Uterus (tissue), 4 donors: ENCODE data around the gene NPC1L1. TPM values are rescaled to one million over a fixed set of nuclear protein-coding genes. Genes with fewer than 3 reads are reported as not detected.

Source experiments
- DNase-seq, 2 donors: peaks; one replicate each; pipeline ENCODE4 v3.0.0-alpha.2; 2019 to 2020
- H3K27ac ChIP-seq, 2 donors: fragments of 200-600 bp; sonication (generic); 1 replicate in 1 of 2; 2 replicates in 1 of 2; pipeline ENCODE4 v1.5.1; 2016 to 2018
- H3K27me3 ChIP-seq, 2 donors: fragments of 200-600 bp; sonication (generic); one replicate each; pipeline ENCODE4 v1.5.1; 2018 to 2019; ENCODE audit warnings: control low read depth in 1 of 2
- H3K36me3 ChIP-seq, 2 donors: fragments of 200-600 bp; sonication (generic); one replicate each; pipeline ENCODE4 v1.5.1; 2019; ENCODE audit warnings: control low read depth in 1 of 2
- H3K4me1 ChIP-seq, 2 donors: fragments of 200-600 bp; sonication (generic); one replicate each; pipeline ENCODE4 v1.5.1; 2018 to 2019; ENCODE audit warnings: control low read depth in 1 of 2
- H3K4me3 ChIP-seq, 2 donors: fragments of 200-600 bp; sonication (generic); 1 replicate in 1 of 2; 2 replicates in 1 of 2; pipeline ENCODE4 v1.5.1; 2018 to 2019; ENCODE audit warnings: mild to moderate bottlenecking in 1 of 2
- H3K9me3 ChIP-seq, 2 donors: fragments of 200-600 bp; sonication (generic); one replicate each; pipeline ENCODE4 v1.5.1; 2019; ENCODE audit warnings: control low read depth in 1 of 2
- CTCF ChIP-seq, 4 experiments: fragments of 200-600 bp in 2 of 4; fragments of 450-650 bp in 2 of 4; sonication (generic) in 2 of 4; IDR thresholded peaks; one replicate each; pipeline ENCODE4 v1.5.1; 2016 to 2019; ENCODE audit warnings: antibody characterized with exemption in 4 of 4, mild to moderate bottlenecking in 2 of 4, moderate library complexity in 1 of 4
- POLR2A ChIP-seq, 2 donors: fragments of 450-650 bp; IDR thresholded peaks; one replicate each; pipeline ENCODE4 v1.6.1; 2016; ENCODE audit warnings: antibody characterized with exemption in 2 of 2, mild to moderate bottlenecking in 1 of 2, moderate library complexity in 1 of 2
- intact Hi-C: fragments of 100-400 bp; cut with DNase I; formaldehyde crosslinking; loops from one replicate; pipeline ENCODE4 v1.15.1; 2023; ENCODE audit warnings: low total_unique reads
- total RNA-seq, 4 donors: library from RNA; depleted of rRNA in 3 of 4; stranded (reverse); fragments of >200 nt in 3 of 4; gene quantifications; one replicate each; pipeline versions ENCODE4 v1.1.0 to v1.2.4, GENCODE V29; 2014 to 2023
- donor health status: DM: yes; HTN: yes; CAD: no.

NPC1L1 gene
- total RNA-seq, 4 donors from 2014 or later: 0.49 TPM; not detected in 3

- peak in 1 of 2 donors; percentile 37 for DNase-seq
- TF ChIP-seq POLR2A (IDR thresholded peaks at IDR 0.05) (no peak), CTCF (IDR thresholded peaks at IDR 0.05) (peak; percentile 70 to 85 (median 76))
- Histone ChIP-seq H3K4me1 (peaks cover 0 to 6% of the 10 kb centered on the region in 2 donors), H3K4me3 (no peak overlapping the region), H3K9me3 (no peaks in the 10 kb centered on the region), H3K27ac (no peak overlapping the region), H3K27me3 (no peaks in the 10 kb centered on the region), H3K36me3 (no peaks in the 10 kb centered on the region)
- intact Hi-C loops: no loop called here
Observed at GRCh38 chr7:44477063-44477830, 63.9 kb downstream of the NPC1L1 start.

GRCh38 chr7:44476313-44476712, 64.8 kb downstream of the NPC1L1 start:
- no peak overlapping the region for H3K27ac ChIP-seq
- H3K27me3 ChIP-seq: no peaks in the 10 kb centered on the region
- no peak for DNase-seq
- no peak overlapping the region for H3K4me3 ChIP-seq
- peaks cover 0 to 6% of the 10 kb centered on the region in 2 donors for H3K4me1 ChIP-seq
- intact Hi-C loops: no loop called here
- no peaks in the 10 kb centered on the region for H3K36me3 ChIP-seq
- TF ChIP-seq POLR2A (IDR thresholded peaks at IDR 0.05) (no peak), CTCF (IDR thresholded peaks at IDR 0.05) (no peak)
- no peaks in the 10 kb centered on the region for H3K9me3 ChIP-seq

- DNase-seq: no peak
- Histone ChIP-seq H3K9me3 (no peaks in the 10 kb centered on the region), H3K4me1 (peaks cover 0 to 6% of the 10 kb centered on the region in 2 donors), H3K4me3 (no peak overlapping the region), H3K27me3 (no peaks in the 10 kb centered on the region), H3K36me3 (no peaks in the 10 kb centered on the region), H3K27ac (no peak overlapping the region)
- intact Hi-C loops: no loop called here
- TF ChIP-seq POLR2A (IDR thresholded peaks at IDR 0.05) (no peak), CTCF (IDR thresholded peaks at IDR 0.05) (no peak)
Observed at GRCh38 chr7:44473295-44473694, 67.8 kb downstream of the NPC1L1 start.

GRCh38 chr7:44472843-44473242, 68.3 kb downstream of the NPC1L1 start:
- Histone ChIP-seq H3K36me3 (no peaks in the 10 kb centered on the region), H3K9me3 (no peaks in the 10 kb centered on the region), H3K27ac (no peak overlapping the region), H3K4me1 (peaks cover 0 to 6% of the 10 kb centered on the region in 2 donors), H3K27me3 (no peaks in the 10 kb centered on the region), H3K4me3 (no peak overlapping the region)
- no peak for TF ChIP-seq POLR2A (IDR thresholded peaks at IDR 0.05)
- intact Hi-C loops: no loop called here
- DNase-seq: no peak

- no peaks in the 10 kb centered on the region for H3K36me3 ChIP-seq
- intact Hi-C loops: no loop called here
- no peak overlapping the region for H3K4me3 ChIP-seq
- no peaks in the 10 kb centered on the region for H3K27me3 ChIP-seq
- no peak for DNase-seq
- no peaks in the 10 kb centered on the region for H3K9me3 ChIP-seq
- no peaks in the 10 kb centered on the region for H3K4me1 ChIP-seq
- H3K27ac ChIP-seq: no peak overlapping the region
- TF ChIP-seq POLR2A (IDR thresholded peaks at IDR 0.05) (no peak), CTCF (IDR thresholded peaks at IDR 0.05) (no peak)
Observed at GRCh38 chr7:44471850-44472249, 69.3 kb downstream of the NPC1L1 start.
